NCI-H1417 treated with DMSO at 0.1 percent for 48 hours (cell line): ENCODE measurements around the gene EXOC6.
"Not testable (repeated sequence)": the region's sequence is repeated elsewhere in the genome, so short reads cannot be mapped to it uniquely, and the experiment has no call there.

Source experiments
- DNase-seq: peaks from one replicate; lab custom pipeline; 2025; lab: John Stamatoyannopoulos, UW

The EXOC6 gene

DNA sequence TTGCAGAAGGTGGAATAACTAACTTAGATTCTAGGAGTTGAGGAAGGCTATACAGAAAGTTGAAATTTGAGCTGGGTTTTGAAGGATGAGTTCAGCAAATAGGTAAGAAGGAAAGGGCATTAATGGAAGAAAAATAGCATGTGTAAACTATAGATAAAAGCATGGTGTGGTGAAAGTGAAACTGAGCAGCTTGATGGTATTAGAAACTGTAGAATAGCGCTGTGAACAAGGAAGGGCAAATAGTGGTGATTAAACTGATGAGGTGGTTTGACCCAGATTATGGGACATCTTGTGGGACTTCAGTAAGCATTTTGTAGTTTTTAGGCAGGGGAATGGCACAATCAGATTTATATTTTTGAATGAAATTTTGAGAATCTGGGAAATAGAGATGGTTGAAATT, 90.5 kb downstream of the EXOC6 start:
- no peak for DNase-seq

DNA sequence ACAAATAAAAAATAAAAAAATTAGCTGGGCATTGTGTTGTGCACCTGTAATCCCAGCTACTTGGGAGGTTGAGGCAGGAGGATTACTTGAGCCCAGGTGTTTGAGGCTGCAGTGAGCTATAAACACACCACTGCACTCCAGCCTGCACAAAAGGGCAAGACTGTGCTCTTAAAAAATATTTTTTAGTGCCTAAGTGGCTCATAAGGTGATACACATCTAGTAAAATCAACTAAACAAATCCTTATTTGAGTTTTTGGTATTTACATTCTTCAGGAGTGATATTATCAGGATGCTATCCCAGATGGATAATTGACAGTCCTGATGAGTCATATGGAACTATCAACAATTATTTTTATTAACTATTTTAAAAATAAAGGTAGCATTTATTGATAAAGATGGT, 93.9 kb downstream of the EXOC6 start:
- DNase-seq: no peak

- DNase-seq: no peak
Observed at GRCh38 chr10:92946491-92946890, 98.2 kb downstream of the EXOC6 start.

DNA sequence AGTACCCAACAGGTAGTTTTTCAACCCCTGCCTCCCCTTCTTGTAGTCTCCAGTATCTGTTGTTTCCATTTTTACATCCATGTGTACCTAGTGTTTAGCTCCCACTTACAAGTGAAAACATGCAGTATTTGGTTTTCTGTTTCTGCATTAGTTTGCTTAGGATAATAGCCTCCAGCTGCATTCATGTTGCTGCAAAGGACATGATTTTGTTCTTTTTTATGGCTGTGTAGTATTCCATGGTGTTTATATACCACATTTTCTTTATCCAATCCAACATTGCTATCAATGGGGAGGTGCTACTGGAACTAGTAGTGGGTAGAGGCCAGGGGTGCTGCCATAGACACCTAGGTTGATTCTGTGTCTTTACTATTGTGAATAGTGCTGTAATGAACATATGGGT, 104.3 kb downstream of the EXOC6 start:
- not testable (repeated sequence) for DNase-seq

GRCh38 chr10:92957223-92958010, 109.1 kb downstream of the EXOC6 start:
- no peak for DNase-seq

GRCh38 chr10:92961638-92962037, 113.3 kb downstream of the EXOC6 start:
- DNase-seq: no peak

- no peak for DNase-seq
Observed at GRCh38 chr10:92965314-92965713, 117.0 kb downstream of the EXOC6 start.

- DNase-seq: no peak
Observed at GRCh38 chr10:92967641-92968040, 119.3 kb downstream of the EXOC6 start.

DNA sequence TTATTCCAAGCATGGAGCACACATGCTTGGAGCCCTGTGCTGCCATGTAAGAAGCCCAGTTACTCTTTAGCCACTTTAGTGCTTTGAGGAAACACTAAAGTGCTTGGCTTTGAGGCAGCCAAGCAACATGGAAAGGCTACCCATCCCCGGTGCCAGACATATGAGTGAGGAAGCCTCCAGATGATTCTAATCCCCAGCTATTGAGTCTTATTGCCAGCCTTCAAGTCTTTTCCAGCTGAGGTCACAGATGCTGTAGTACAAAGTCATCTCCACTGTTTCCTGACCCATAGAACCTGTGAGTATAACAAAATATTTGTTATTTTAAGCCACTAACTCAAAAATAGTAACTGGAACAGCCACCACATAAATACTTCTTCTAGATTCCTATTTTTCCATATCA, 120.8 kb downstream of the EXOC6 start:
- DNase-seq: no peak

GRCh38 chr10:92970301-92971070, 122.2 kb downstream of the EXOC6 start:
- DNase-seq: no peak

GRCh38 chr10:92972066-92972870, 123.9 kb downstream of the EXOC6 start:
- DNase-seq: no peak

DNA sequence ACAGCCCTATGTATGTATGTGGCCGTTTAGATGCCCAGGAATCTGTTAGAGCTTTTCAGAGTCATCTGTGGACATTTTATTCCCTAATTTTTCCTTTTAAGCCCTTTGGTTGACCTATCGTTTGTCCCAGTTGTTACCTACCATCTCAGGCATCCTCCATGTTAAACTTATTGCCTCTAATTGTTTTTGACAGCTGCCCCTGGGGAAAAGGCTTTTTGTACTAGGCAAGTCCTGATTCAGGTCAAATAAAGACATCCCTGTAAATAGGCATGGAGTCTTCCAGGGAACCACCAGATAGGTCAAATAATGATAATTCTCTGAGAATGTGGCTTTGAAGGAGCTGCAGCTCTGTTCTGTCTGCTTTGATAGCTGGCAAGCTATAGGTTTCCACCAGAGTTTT, 124.6 kb downstream of the EXOC6 start:
- no peak for DNase-seq

GRCh38 chr10:92976278-92976677, 128.0 kb downstream of the EXOC6 start:
- not testable (repeated sequence) for DNase-seq

- no peak for DNase-seq
Observed at GRCh38 chr10:92989250-92989649, 140.9 kb downstream of the EXOC6 start.

GRCh38 chr10:92990615-92991014, 142.3 kb downstream of the EXOC6 start:
- DNase-seq: no peak

DNA sequence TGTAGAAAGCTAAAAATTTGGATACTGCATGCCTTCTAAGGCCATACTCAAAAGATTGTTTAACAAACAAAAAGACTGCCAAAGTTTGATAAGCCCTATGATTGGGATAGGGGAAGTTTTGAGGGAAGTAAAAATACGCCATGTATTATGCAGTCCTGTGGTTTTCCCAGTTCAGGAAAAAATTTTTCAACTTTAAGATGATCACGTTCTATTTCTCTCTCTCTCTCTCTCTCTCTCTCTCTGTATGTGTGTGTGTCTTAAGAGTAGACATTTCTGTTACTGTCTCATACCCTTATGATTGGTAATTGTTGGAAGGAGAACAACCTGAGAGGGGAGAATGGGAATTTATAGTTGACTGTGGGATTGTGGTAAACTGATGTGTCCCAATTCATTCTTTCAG, 143.2 kb downstream of the EXOC6 start:
- no peak for DNase-seq

- DNase-seq: peak; percentile 29
Observed at GRCh38 chr10:92993699-92994272, 145.5 kb downstream of the EXOC6 start.

DNA sequence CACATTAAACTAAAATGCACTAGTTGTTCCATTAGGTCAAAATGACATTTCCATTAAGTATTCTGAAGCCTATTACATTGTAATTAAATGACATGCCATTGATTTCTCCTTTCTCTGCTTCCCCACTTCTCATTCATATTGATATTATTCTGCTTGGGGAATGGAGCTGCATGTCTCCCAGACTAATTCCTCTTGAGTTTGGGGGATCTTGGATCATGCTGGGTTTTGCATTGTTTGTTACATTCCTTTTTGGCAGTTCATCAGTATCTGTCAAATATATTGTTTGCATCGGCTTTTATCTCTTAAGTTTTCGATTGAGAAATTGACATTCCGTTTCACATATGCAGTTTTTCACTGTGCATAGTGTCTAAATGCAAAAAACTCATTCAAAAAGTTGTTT, 147.2 kb downstream of the EXOC6 start:
- DNase-seq: no peak

DNA sequence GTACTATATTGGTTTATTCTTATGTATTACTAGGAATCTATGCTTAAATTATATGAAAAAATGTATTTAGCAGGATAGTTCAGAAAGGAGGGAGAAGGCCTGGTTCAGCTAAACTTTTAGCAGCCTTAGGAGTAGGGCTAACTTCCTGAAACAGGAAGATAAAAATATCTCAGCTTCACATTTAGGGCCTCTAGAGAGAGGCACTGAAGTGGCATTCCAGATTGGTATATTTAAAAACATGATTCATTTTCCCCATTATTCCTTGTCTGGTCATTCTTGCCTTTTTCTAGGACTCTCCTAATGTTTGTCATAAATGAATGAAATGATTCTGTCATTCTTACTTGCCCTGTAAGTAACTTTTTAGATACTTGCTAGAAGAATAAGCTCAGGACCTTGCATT, 149.3 kb downstream of the EXOC6 start:
- DNase-seq: no peak

- DNase-seq: no peak
Observed at GRCh38 chr10:92999191-92999590, 150.9 kb downstream of the EXOC6 start.

DNA sequence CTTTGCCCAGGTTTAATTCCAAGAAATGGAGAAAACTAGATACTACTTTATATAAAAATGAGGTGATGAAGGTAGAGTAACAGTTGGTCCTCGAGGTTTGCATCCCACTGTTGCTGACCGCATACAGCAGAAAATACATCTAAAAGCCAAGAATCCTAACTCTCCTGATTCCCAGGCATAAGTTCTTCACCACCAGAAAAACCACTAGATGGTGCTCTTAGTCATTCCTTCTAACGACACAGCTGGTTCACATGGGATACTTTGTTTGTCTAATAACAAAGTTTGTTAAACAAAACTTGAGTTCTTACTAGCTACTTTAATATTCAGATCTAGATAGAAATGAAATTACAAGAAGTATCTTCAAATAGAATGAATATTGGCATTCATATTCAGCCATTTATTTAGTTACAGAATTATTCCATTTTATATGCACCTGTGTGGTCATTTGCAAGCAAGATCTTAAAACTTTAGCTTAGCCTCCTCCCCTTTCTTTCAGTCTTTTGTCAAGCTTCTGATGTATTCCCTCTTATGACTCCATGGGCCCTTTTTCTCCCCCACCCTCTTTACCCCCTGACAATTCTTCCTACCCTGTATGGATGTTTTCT, 158.2 kb downstream of the EXOC6 start:
- no peak for DNase-seq

DNA sequence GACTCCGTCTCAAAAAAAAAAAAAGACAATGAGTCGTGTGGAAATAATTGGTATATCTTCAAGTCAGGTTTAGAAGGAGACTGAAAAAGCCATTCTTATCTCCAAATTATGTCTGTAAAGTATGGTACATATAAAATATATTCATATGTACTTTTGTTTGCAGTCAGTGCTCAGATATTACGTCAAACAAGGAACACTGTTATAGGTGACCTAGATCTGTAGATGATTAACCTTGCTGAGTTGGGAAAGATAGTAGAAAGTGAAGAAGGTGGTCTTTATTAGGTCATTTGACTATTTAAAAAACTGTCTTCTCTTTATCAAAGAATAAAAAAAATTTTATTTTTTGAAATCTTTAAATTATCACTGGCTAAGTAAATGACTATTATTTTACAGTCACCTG, 167.4 kb downstream of the EXOC6 start:
- no peak for DNase-seq
